ENCODE measurements around the gene CEP164.
"Not testable (repeated sequence)": the region's sequence is repeated elsewhere in the genome, so short reads cannot be mapped to it uniquely, and the experiment has no call there.

Gene CEP164

GRCh38 chr11:117305145-117305544 lies 22.5 kb upstream of the CEP164 start:
- DNase-seq (ENCODE audit: low read depth), result no peak

- no peak for DNase-seq (ENCODE audit: low read depth)
These were observed 18.3 kb upstream of the CEP164 start for GRCh38 chr11:117309310-117309709.

- no peak for DNase-seq (ENCODE audit: low read depth)
These were observed 14.6 kb upstream of the CEP164 start for GRCh38 chr11:117313091-117313490.

- no peak for DNase-seq (ENCODE audit: low read depth)
These were observed 13.6 kb upstream of the CEP164 start for GRCh38 chr11:117313828-117314768.

- DNase-seq (ENCODE audit: low read depth), result no peak
These were observed 12.8 kb upstream of the CEP164 start for GRCh38 chr11:117314840-117315239.

GRCh38 chr11:117315285-117316196 lies 12.1 kb upstream of the CEP164 start:
- no peak for DNase-seq (ENCODE audit: low read depth)

- DNase-seq (ENCODE audit: low read depth), result no peak
These were observed 11.3 kb upstream of the CEP164 start, which contains the start of gene BACE1 for GRCh38 chr11:117316197-117316961. Gene BACE1, minus strand, starts transcription at chr11:117316256. Its CDS starts 461 bp downstream, at chr11:117315795.

GRCh38 chr11:117318738-117319137 lies 8.9 kb upstream of the CEP164 start:
- no peak for DNase-seq (ENCODE audit: low read depth)

GRCh38 chr11:117319214-117319840 lies 8.3 kb upstream of the CEP164 start:
- DNase-seq (ENCODE audit: low read depth), result no peak

GRCh38 chr11:117327255-117327566 lies 443 bp upstream of the CEP164 start:
- not testable (repeated sequence) for DNase-seq (ENCODE audit: low read depth)

- no peak for DNase-seq (ENCODE audit: low read depth)
These were observed 839 bp downstream of the CEP164 start for GRCh38 chr11:117328375-117329010.

- no peak for DNase-seq (ENCODE audit: low read depth)
These were observed 5.2 kb downstream of the CEP164 start for GRCh38 chr11:117332843-117333242.

- DNase-seq (ENCODE audit: low read depth), result no peak
These were observed 6.3 kb downstream of the CEP164 start for GRCh38 chr11:117333917-117334316.

- no peak for DNase-seq (ENCODE audit: low read depth)
These were observed 7.2 kb downstream of the CEP164 start for GRCh38 chr11:117334896-117335295.

- DNase-seq (ENCODE audit: low read depth), result no peak
These were observed 7.7 kb downstream of the CEP164 start for GRCh38 chr11:117335399-117335798.

GRCh38 chr11:117337076-117337475 lies 9.4 kb downstream of the CEP164 start:
- DNase-seq (ENCODE audit: low read depth), result no peak

- no peak for DNase-seq (ENCODE audit: low read depth)
These were observed 17.4 kb downstream of the CEP164 start for GRCh38 chr11:117345039-117345438.

- DNase-seq (ENCODE audit: low read depth), result no peak
These were observed 26.9 kb downstream of the CEP164 start for GRCh38 chr11:117354550-117354949.

- DNase-seq (ENCODE audit: low read depth), result no peak
These were observed 28.7 kb downstream of the CEP164 start for GRCh38 chr11:117356126-117356890.

GRCh38 chr11:117361432-117361831 lies 33.8 kb downstream of the CEP164 start:
- no peak for DNase-seq (ENCODE audit: low read depth)
